ENCODE measurements around the gene MLIP. TPM values are rescaled to one million over a fixed set of nuclear protein-coding genes. Genes with fewer than 3 reads are reported as not detected.
A peak's percentile ranks its signal among the peaks of the same experiment; 100 is the strongest.

The MLIP gene
- total and polyA plus RNA-seq, 2 of the 13 experiments (the other 11 are each of a cell fraction or from before 2014, with no cell fraction given), result 0.08 to 0.33 TPM

DNA sequence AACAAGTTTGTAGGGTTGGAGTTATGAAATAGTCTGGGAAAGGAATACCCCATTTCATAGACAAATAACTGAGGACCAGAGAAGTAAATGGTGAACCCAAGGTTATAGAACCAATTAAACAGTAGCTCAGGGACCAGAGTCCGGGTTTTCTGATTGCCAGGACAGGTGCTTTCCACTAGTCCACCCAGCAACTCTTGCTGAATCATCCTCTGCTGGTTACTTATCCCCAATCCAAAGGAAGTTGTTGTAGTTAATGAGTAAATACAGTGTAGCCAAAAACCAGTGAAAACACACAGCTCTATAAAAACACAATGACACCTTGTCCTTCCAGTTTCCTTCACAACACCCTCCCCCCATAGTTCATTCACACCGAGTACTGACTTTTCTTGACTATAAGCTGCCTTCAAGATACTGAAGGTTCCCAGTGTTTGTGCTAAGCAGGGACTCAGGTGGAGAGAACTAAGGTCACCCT, 196.2 kb downstream of the MLIP start (continued):
- TF ChIP-seq, protein P1, sequence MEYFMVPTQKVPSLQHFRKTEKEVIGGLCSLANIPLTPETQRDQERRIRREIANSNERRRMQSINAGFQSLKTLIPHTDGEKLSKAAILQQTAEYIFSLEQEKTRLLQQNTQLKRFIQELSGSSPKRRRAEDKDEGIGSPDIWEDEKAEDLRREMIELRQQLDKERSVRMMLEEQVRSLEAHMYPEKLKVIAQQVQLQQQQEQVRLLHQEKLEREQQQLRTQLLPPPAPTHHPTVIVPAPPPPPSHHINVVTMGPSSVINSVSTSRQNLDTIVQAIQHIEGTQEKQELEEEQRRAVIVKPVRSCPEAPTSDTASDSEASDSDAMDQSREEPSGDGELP (IDR thresholded peaks at IDR 0.05; ENCODE audit: borderline replicate concordance, low read depth), result 0 out of 2 replicates have a peak, but pooled peaks have one; percentile 8
- peak; percentile 55; the same call in 1 of the 2 replicates for TF ChIP-seq CREM (IDR thresholded peaks at IDR 0.05)
- no peak for TF ChIP-seq CREM (CRISPR knock-in tag; IDR thresholded peaks at IDR 0.05)
- TF ChIP-seq, protein P2, sequence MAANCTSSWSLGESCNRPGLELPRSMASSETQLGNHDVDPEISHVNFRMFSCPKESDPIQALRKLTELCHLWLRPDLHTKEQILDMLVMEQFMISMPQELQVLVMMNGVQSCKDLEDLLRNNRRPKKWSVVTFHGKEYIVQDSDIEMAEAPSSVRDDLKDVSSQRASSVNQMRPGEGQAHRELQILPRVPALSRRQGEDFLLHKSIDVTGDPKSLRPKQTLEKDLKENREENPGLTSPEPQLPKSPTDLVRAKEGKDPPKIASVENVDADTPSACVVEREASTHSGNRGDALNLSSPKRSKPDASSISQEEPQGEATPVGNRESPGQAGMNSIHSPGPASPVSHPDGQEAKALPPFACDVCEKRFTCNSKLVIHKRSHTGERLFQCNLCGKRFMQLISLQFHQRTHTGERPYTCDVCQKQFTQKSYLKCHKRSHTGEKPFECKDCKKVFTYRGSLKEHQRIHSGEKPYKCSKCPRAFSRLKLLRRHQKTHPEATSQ (CRISPR knock-in tag; IDR thresholded peaks at IDR 0.05; ENCODE audit: borderline replicate concordance), result no peak
- TF ChIP-seq, protein P3, sequence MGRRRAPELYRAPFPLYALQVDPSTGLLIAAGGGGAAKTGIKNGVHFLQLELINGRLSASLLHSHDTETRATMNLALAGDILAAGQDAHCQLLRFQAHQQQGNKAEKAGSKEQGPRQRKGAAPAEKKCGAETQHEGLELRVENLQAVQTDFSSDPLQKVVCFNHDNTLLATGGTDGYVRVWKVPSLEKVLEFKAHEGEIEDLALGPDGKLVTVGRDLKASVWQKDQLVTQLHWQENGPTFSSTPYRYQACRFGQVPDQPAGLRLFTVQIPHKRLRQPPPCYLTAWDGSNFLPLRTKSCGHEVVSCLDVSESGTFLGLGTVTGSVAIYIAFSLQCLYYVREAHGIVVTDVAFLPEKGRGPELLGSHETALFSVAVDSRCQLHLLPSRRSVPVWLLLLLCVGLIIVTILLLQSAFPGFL (CRISPR knock-in tag; IDR thresholded peaks at IDR 0.05), result no peak
- peak; percentile 67; the same call in 1 of the 2 replicates for TF ChIP-seq NFE2L2 (IDR thresholded peaks at IDR 0.05; ENCODE audit: low read length)
- TF ChIP-seq, protein P4, sequence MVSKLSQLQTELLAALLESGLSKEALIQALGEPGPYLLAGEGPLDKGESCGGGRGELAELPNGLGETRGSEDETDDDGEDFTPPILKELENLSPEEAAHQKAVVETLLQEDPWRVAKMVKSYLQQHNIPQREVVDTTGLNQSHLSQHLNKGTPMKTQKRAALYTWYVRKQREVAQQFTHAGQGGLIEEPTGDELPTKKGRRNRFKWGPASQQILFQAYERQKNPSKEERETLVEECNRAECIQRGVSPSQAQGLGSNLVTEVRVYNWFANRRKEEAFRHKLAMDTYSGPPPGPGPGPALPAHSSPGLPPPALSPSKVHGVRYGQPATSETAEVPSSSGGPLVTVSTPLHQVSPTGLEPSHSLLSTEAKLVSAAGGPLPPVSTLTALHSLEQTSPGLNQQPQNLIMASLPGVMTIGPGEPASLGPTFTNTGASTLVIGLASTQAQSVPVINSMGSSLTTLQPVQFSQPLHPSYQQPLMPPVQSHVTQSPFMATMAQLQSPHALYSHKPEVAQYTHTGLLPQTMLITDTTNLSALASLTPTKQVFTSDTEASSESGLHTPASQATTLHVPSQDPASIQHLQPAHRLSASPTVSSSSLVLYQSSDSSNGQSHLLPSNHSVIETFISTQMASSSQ (IDR thresholded peaks at IDR 0.05; ENCODE audit: low read depth), result peak; percentile 87
- TF ChIP-seq, protein P4 (CRISPR knock-in tag; IDR thresholded peaks at IDR 0.05; ENCODE audit: borderline replicate concordance), result no peak
- no peak for TF ChIP-seq RELA (CRISPR knock-in tag; IDR thresholded peaks at IDR 0.05)
- no peak for TF ChIP-seq RBM39 (IDR thresholded peaks at IDR 0.05; ENCODE audit: low read depth, low read length, poor library complexity, severe bottlenecking)
- TF ChIP-seq NFYB (CRISPR knock-in tag; IDR thresholded peaks at IDR 0.05), result no peak
- no peak for TF ChIP-seq HNF4G (IDR thresholded peaks at IDR 0.05; ENCODE audit: borderline replicate concordance, low read depth, low read length)
- no peak for TF ChIP-seq HNF4G (CRISPR knock-in tag; IDR thresholded peaks at IDR 0.05; ENCODE audit: borderline replicate concordance, low read depth)
- no peak for TF ChIP-seq TSC22D2 (CRISPR knock-in tag; IDR thresholded peaks at IDR 0.05; ENCODE audit: borderline replicate concordance)
- TF ChIP-seq ZNF615 (CRISPR knock-in tag; IDR thresholded peaks at IDR 0.05; ENCODE audit: borderline replicate concordance), result no peak
- no peak for TF ChIP-seq REXO4 (CRISPR knock-in tag; IDR thresholded peaks at IDR 0.05; ENCODE audit: borderline replicate concordance)
- TF ChIP-seq SOX13 (IDR thresholded peaks at IDR 0.05), result peak; percentile 43; the same call in 1 of the 2 replicates
- no peak for TF ChIP-seq SOX13 (CRISPR knock-in tag; conservative IDR thresholded peaks at IDR 0.05 in 1 of 2, IDR thresholded peaks at IDR 0.05 in 1 of 2)
- no peak for TF ChIP-seq RAD51 (IDR thresholded peaks at IDR 0.05; ENCODE audit: borderline replicate concordance)
- TF ChIP-seq KLF6 (CRISPR knock-in tag; IDR thresholded peaks at IDR 0.05), result no peak
- TF ChIP-seq ZNF260 (CRISPR knock-in tag; IDR thresholded peaks at IDR 0.05; ENCODE audit: borderline replicate concordance, low read depth), result no peak
- TF ChIP-seq NCOR1 (IDR thresholded peaks at IDR 0.05; ENCODE audit: borderline replicate concordance, low read length), result no peak
- TF ChIP-seq EHMT2 (IDR thresholded peaks at IDR 0.05; ENCODE audit: borderline replicate concordance, low read depth, low read length), result no peak
- no peak for TF ChIP-seq FOXP1 (IDR thresholded peaks at IDR 0.05)
- TF ChIP-seq FOXP1 (CRISPR knock-in tag; IDR thresholded peaks at IDR 0.05), result peak; percentile 64
- no peak for TF ChIP-seq ZNF562 (CRISPR knock-in tag; IDR thresholded peaks at IDR 0.05; ENCODE audit: borderline replicate concordance)
